Measurements from ENCODE around the gene PLA2G4C.

Gene PLA2G4C

GRCh38 chr19:48122421-48122820 lies 11.8 kb upstream of the PLA2G4C start:
- H3K4me3 ChIP-seq (ENCODE audit: low read length): no peak overlapping the region
- TF ChIP-seq ZNF274 (IDR thresholded peaks at IDR 0.05; ENCODE audit: low read depth, low read length): no peak

GRCh38 chr19:48121909-48122371 lies 11.3 kb upstream of the PLA2G4C start:
- no peak overlapping the region for H3K4me3 ChIP-seq (ENCODE audit: low read length)
- TF ChIP-seq ZNF274 (IDR thresholded peaks at IDR 0.05; ENCODE audit: low read depth, low read length): no peak

- no peak for TF ChIP-seq ZNF274 (IDR thresholded peaks at IDR 0.05; ENCODE audit: low read depth, low read length)
- no peak overlapping the region for H3K4me3 ChIP-seq (ENCODE audit: low read length)
These were observed 10.4 kb upstream of the PLA2G4C start for GRCh38 chr19:48121066-48121465.

GRCh38 chr19:48120505-48120904 lies 9.9 kb upstream of the PLA2G4C start:
- no peak overlapping the region for H3K4me3 ChIP-seq (ENCODE audit: low read length)
- no peak for TF ChIP-seq ZNF274 (IDR thresholded peaks at IDR 0.05; ENCODE audit: low read depth, low read length)

GRCh38 chr19:48118131-48118517 lies 7.5 kb upstream of the PLA2G4C start:
- no peak for TF ChIP-seq ZNF274 (IDR thresholded peaks at IDR 0.05; ENCODE audit: low read depth, low read length)
- no peak overlapping the region for H3K4me3 ChIP-seq (ENCODE audit: low read length)

- H3K4me3 ChIP-seq (ENCODE audit: low read length): no peak overlapping the region
- no peak for TF ChIP-seq ZNF274 (IDR thresholded peaks at IDR 0.05; ENCODE audit: low read depth, low read length)
These were observed 7.0 kb upstream of the PLA2G4C start for GRCh38 chr19:48117515-48118130.

- no peak overlapping the region for H3K4me3 ChIP-seq (ENCODE audit: low read length)
- no peak for TF ChIP-seq ZNF274 (IDR thresholded peaks at IDR 0.05; ENCODE audit: low read depth, low read length)
These were observed 2.7 kb upstream of the PLA2G4C start for GRCh38 chr19:48113190-48113917.

- TF ChIP-seq ZNF274 (IDR thresholded peaks at IDR 0.05; ENCODE audit: low read depth, low read length): no peak
- no peak overlapping the region for H3K4me3 ChIP-seq (ENCODE audit: low read length)
These were observed 663 bp upstream of the PLA2G4C start for GRCh38 chr19:48111280-48111679.

GRCh38 chr19:48108997-48109782 lies 1.4 kb downstream of the PLA2G4C start:
- H3K4me3 ChIP-seq (ENCODE audit: low read length): no peak overlapping the region
- TF ChIP-seq ZNF274 (IDR thresholded peaks at IDR 0.05; ENCODE audit: low read depth, low read length): no peak

GRCh38 chr19:48103922-48104321 lies 6.7 kb downstream of the PLA2G4C start:
- no peak for TF ChIP-seq ZNF274 (IDR thresholded peaks at IDR 0.05; ENCODE audit: low read depth, low read length)
- no peak overlapping the region for H3K4me3 ChIP-seq (ENCODE audit: low read length)

- no peak for TF ChIP-seq ZNF274 (IDR thresholded peaks at IDR 0.05; ENCODE audit: low read depth, low read length)
- H3K4me3 ChIP-seq (ENCODE audit: low read length): no peak overlapping the region
These were observed 7.5 kb downstream of the PLA2G4C start for GRCh38 chr19:48102870-48103751.

- no peak for TF ChIP-seq ZNF274 (IDR thresholded peaks at IDR 0.05; ENCODE audit: low read depth, low read length)
- H3K4me3 ChIP-seq (ENCODE audit: low read length): no peak overlapping the region
These were observed 14.9 kb downstream of the PLA2G4C start for GRCh38 chr19:48095612-48096175.

- no peak for TF ChIP-seq ZNF274 (IDR thresholded peaks at IDR 0.05; ENCODE audit: low read depth, low read length)
- no peak overlapping the region for H3K4me3 ChIP-seq (ENCODE audit: low read length)
These were observed 15.8 kb downstream of the PLA2G4C start for GRCh38 chr19:48094855-48095203.
